ENCODE data around the gene GNAQ.

The GNAQ gene

GRCh38 chr9:77926371-77926878 is 105.2 kb downstream of the GNAQ start:
- TF ChIP-seq CTCF (IDR thresholded peaks at IDR 0.05; ENCODE audit: low read depth, low read length, missing control alignments) = no peak
- in situ Hi-C loops (cut with HindIII; ENCODE audit: low pct_ligation_motif_present, low sequenced_read_pairs) = no loop called here
- peak overlapping the region; percentile 31 for H3K27ac ChIP-seq
- peak; percentile 39 for DNase-seq
- H3K4me3 ChIP-seq (ENCODE audit: low read depth, low read length) = no peak overlapping the region
- no peaks in the 10 kb centered on the region for H3K27me3 ChIP-seq (replicated peaks)
- no peaks in the 10 kb centered on the region for H3K36me3 ChIP-seq (replicated peaks)

GRCh38 chr9:77922591-77922990 is 109.0 kb downstream of the GNAQ start:
- Histone ChIP-seq H3K27ac (peak overlapping the region; percentile 45), H3K36me3 (replicated peaks) (no peaks in the 10 kb centered on the region), H3K4me3 (ENCODE audit: low read depth, low read length) (no peak overlapping the region), H3K27me3 (replicated peaks) (no peaks in the 10 kb centered on the region)
- DNase-seq = peak; percentile 57
- in situ Hi-C loops (cut with HindIII; ENCODE audit: low pct_ligation_motif_present, low sequenced_read_pairs) = no loop called here
- no peak for TF ChIP-seq CTCF (IDR thresholded peaks at IDR 0.05; ENCODE audit: low read depth, low read length, missing control alignments)

GRCh38 chr9:77917800-77918199 is 113.8 kb downstream of the GNAQ start:
- in situ Hi-C loops (cut with HindIII; ENCODE audit: low pct_ligation_motif_present, low sequenced_read_pairs) = no loop called here
- Histone ChIP-seq H3K36me3 (replicated peaks) (no peaks in the 10 kb centered on the region), H3K27ac (no peak overlapping the region), H3K4me3 (ENCODE audit: low read depth, low read length) (no peak overlapping the region), H3K27me3 (replicated peaks) (no peaks in the 10 kb centered on the region)
- DNase-seq = no peak
- TF ChIP-seq CTCF (IDR thresholded peaks at IDR 0.05; ENCODE audit: low read depth, low read length, missing control alignments) = no peak

GRCh38 chr9:77916820-77917219 is 114.8 kb downstream of the GNAQ start:
- no peak for TF ChIP-seq CTCF (IDR thresholded peaks at IDR 0.05; ENCODE audit: low read depth, low read length, missing control alignments)
- H3K27ac ChIP-seq = no peak overlapping the region
- DNase-seq = no peak
- no peak overlapping the region for H3K4me3 ChIP-seq (ENCODE audit: low read depth, low read length)
- no peaks in the 10 kb centered on the region for H3K36me3 ChIP-seq (replicated peaks)
- no peaks in the 10 kb centered on the region for H3K27me3 ChIP-seq (replicated peaks)
- in situ Hi-C loops (cut with HindIII; ENCODE audit: low pct_ligation_motif_present, low sequenced_read_pairs) = no loop called here

- no peaks in the 10 kb centered on the region for H3K27me3 ChIP-seq (replicated peaks)
- H3K36me3 ChIP-seq (replicated peaks) = no peaks in the 10 kb centered on the region
- H3K4me3 ChIP-seq (ENCODE audit: low read depth, low read length) = no peak overlapping the region
- no peak for DNase-seq
- TF ChIP-seq CTCF (IDR thresholded peaks at IDR 0.05; ENCODE audit: low read depth, low read length, missing control alignments) = no peak
- H3K27ac ChIP-seq = no peak overlapping the region
- in situ Hi-C loops (cut with HindIII; ENCODE audit: low pct_ligation_motif_present, low sequenced_read_pairs) = no loop called here
Measured at GRCh38 chr9:77916410-77916819, 115.2 kb downstream of the GNAQ start.

- Histone ChIP-seq H3K36me3 (replicated peaks) (no peaks in the 10 kb centered on the region), H3K4me3 (ENCODE audit: low read depth, low read length) (no peak overlapping the region), H3K27me3 (replicated peaks) (no peaks in the 10 kb centered on the region), H3K27ac (no peak overlapping the region)
- in situ Hi-C loops (cut with HindIII; ENCODE audit: low pct_ligation_motif_present, low sequenced_read_pairs) = no loop called here
- no peak for DNase-seq
- no peak for TF ChIP-seq CTCF (IDR thresholded peaks at IDR 0.05; ENCODE audit: low read depth, low read length, missing control alignments)
Measured at GRCh38 chr9:77915744-77916143, 115.9 kb downstream of the GNAQ start.
